ENCODE measurements around the gene KLHL25.

KLHL25 gene

GRCh38 chr15:85711580-85712192 is 83.0 kb downstream of the KLHL25 start:
- DNase-seq: no peak

GRCh38 chr15:85710340-85710842 is 84.3 kb downstream of the KLHL25 start:
- no peak for DNase-seq

Measured in NCI-H1436 treated with DMSO at 0.1 percent for 48 hours (cell line).